PC-9 (cell line): Measurements from ENCODE around the gene SEMA3B.

Experiments
- CTCF ChIP-seq: fragments of 200-600 bp; sonication (generic); conservative IDR thresholded peaks from 2 replicates; pipeline ENCODE4 v1.6.1; 2017; ENCODE audit warnings: mixed run types, antibody characterized with exemption, mild to moderate bottlenecking, moderate library complexity
- EZH2 ChIP-seq: fragments of 200-600 bp; sonication (generic); IDR thresholded peaks from 2 replicates; pipeline ENCODE4 v1.8.0; 2017; ENCODE audit warnings: antibody characterized with exemption, low read depth

GRCh38 chr3:50260027-50260941 lies 8.7 kb upstream of the SEMA3B start:
- TF ChIP-seq EZH2 (no peak), CTCF (peak; percentile 82)
